Measurements from ENCODE around the gene CIAPIN1. TPM values are rescaled to one million over a fixed set of nuclear protein-coding genes. Genes with fewer than 3 reads are reported as not detected.

CIAPIN1 gene
- total and polyA plus RNA-seq, 2 of the 8 experiments (the other 6 are each of a cell fraction or from before 2014, with no cell fraction given) = 76.8 to 83.6 TPM

DNA sequence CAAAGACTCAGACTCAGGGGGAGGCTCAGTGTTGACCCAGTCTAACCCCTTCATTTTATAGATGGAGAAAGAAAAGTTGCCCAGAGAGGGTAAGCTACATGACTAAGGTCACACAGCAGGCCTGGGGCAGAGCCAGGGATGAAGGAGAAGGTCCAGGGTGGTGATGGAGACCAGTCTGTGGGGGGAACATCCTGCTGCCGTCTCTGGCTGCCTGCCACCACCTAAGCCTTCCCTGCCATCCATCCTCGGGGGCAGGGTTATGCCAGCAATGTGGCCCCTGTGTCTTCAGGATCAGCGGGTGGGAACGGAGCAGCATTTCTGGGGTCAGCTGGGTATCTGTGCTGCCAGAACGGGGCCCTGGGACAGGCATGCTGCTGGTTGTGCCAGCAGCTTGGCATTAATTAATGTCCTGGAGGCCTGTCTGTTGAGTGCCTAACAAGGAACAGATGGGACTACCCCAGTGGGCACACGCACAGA is 33.6 kb upstream of the CIAPIN1 start:
- peaks cover 0 to 12% (median 4%) of the 10 kb centered on the region in 4 experiments; a peak in 4 of 7 replicates for H3K27me3 ChIP-seq (replicated peaks in 1 of 4; ENCODE audit: control insufficient read depth in 3 of 4, extremely low read depth in 1 of 4, insufficient read depth in 3 of 4, low read length in 3 of 4)
- H3K27ac ChIP-seq (ENCODE audit: low read depth, low read length) = no peak overlapping the region
- ChIA-PET POLR2A (ENCODE audit: partially characterized antibody) (interaction anchor here (1.0 to 10.3 kb wide), 6 partner anchors 8 to 48 kb away, joined by 3 to 67 read pairs (median 4); partner anchors contain the start of gene POLR2C), CTCF (ENCODE audit: partially characterized antibody) (interaction anchor here (1.2 to 15.0 kb wide), 6 partner anchors 9 to 95 kb away, joined by 3 to 210 read pairs (median 10); partner anchors contain the start of gene POLR2C)
- no peaks in the 10 kb centered on the region for H3K9me3 ChIP-seq (ENCODE audit: insufficient read depth in 2 of 2, low read depth in 1 of 2, low read length in 1 of 2)
- no peak overlapping the region for H3K56ac ChIP-seq (replicated peaks; ENCODE audit: insufficient read length, low read depth, low read length)
- no peak overlapping the region for H2BK15ac ChIP-seq (ENCODE audit: low read length)
- 0 out of 2 replicates have a peak overlapping the region, but pooled peaks have one; percentile 66 for H2BK5ac ChIP-seq (ENCODE audit: low read depth, low read length)
- H2AK5ac ChIP-seq (ENCODE audit: low read depth, low read length) = peak overlapping the region; percentile 53; the same call in 1 of the 2 replicates
- H3K4me2 ChIP-seq (ENCODE audit: insufficient read depth in 1 of 2, low read depth in 2 of 2, low read length in 2 of 2) = no peak overlapping the region
- no peak overlapping the region for H3K9ac ChIP-seq (replicated peaks in 1 of 4; ENCODE audit: extremely low read depth in 1 of 4, low read depth in 3 of 4, low read length in 3 of 4)
- H4K5ac ChIP-seq (ENCODE audit: insufficient read length, low read depth, low read length) = no peak overlapping the region
- H3K79me1 ChIP-seq (ENCODE audit: low read depth, low read length) = 0 out of 2 replicates have a peak, but pooled peaks cover 3% of the 10 kb centered on the region
- H3K23ac ChIP-seq (ENCODE audit: insufficient read length) = no peak overlapping the region
- FAIRE-seq (no peak), DNase-seq (ENCODE audit: low read depth in 1 of 2, low spot score in 2 of 2) (no peak)
- 84% methylated on average over 6 of the region's 6 CpGs; no CpG with 5 or more reads in 1 of the 2 experiments for WGBS, 2 experiments (ENCODE audit: extremely low coverage in 1 of 2, insufficient coverage in 1 of 2, insufficient read length in 1 of 2, insufficient replicate concordance in 2 of 2, low coverage in 1 of 2, low lambda C conversion rate in 2 of 2, missing lambda C conversion rate in 1 of 2)
- H4K20me1 ChIP-seq (replicated peaks in 1 of 2; ENCODE audit: control insufficient read depth in 1 of 2, insufficient read depth in 2 of 2, low read length in 2 of 2) = peaks cover 1 to 2% of the 10 kb centered on the region in 2 experiments
- no peaks in the 10 kb centered on the region for H3K79me2 ChIP-seq (ENCODE audit: control insufficient read depth in 1 of 2, insufficient read depth in 2 of 2, low read length in 2 of 2)
- H3K4me1 ChIP-seq (replicated peaks in 1 of 4; ENCODE audit: control insufficient read depth in 3 of 4, insufficient read depth in 4 of 4, low read length in 3 of 4) = peaks cover 5 to 43% (median 33%) of the 10 kb centered on the region in 4 experiments
- peak overlapping the region; percentile 50; the same call in 1 of the 2 replicates for H2BK12ac ChIP-seq (ENCODE audit: low read depth, low read length)
- no peak overlapping the region for H2BK120ac ChIP-seq (replicated peaks; ENCODE audit: low read depth, low read length)
- no peak overlapping the region for H3K4me3 ChIP-seq (ENCODE audit: extremely low read depth in 1 of 4, insufficient read depth in 2 of 4, low read depth in 3 of 4, low read length in 4 of 4)
- TF ChIP-seq TBP (IDR thresholded peaks at IDR 0.05; ENCODE audit: low read depth, low read length) (no peak), POU5F1 (IDR thresholded peaks at IDR 0.05; ENCODE audit: low read depth, low read length) (no peak), GTF2F1 (IDR thresholded peaks at IDR 0.05; ENCODE audit: borderline replicate concordance, low read depth, low read length) (no peak), SUZ12 (IDR thresholded peaks at IDR 0.05; ENCODE audit: low read length) (no peak), GABPA (IDR thresholded peaks at IDR 0.05; ENCODE audit: borderline replicate concordance, insufficient read depth, low read length) (no peak), RBBP5 (IDR thresholded peaks at IDR 0.05; ENCODE audit: borderline replicate concordance, low read depth, low read length) (no peak), KDM4A (IDR thresholded peaks at IDR 0.05; ENCODE audit: low read depth, low read length, severe bottlenecking) (no peak)
- TF ChIP-seq, protein P1, sequence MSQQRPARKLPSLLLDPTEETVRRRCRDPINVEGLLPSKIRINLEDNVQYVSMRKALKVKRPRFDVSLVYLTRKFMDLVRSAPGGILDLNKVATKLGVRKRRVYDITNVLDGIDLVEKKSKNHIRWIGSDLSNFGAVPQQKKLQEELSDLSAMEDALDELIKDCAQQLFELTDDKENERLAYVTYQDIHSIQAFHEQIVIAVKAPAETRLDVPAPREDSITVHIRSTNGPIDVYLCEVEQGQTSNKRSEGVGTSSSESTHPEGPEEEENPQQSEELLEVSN (IDR thresholded peaks at IDR 0.05) = no peak
- peaks cover 11% of the 10 kb centered on the region; the same call in 1 of the 2 replicates for H3K23me2 ChIP-seq (ENCODE audit: low read depth, low read length)
- H4K8ac ChIP-seq (ENCODE audit: extremely low read depth, insufficient read depth, low read length) = no peak overlapping the region
- H2AFZ ChIP-seq (ENCODE audit: low read length) = no peak overlapping the region
- H4K91ac ChIP-seq (replicated peaks; ENCODE audit: insufficient read length, low read length) = peak overlapping the region; percentile 54
- no peak overlapping the region; the same call in 1 of the 2 replicates for H3K18ac ChIP-seq (ENCODE audit: extremely low read depth, low read length)
- H2BK20ac ChIP-seq (ENCODE audit: low read length) = 0 out of 2 replicates have a peak overlapping the region, but pooled peaks have one; percentile 32
- H3K4ac ChIP-seq (replicated peaks; ENCODE audit: insufficient read length, low read depth, low read length) = no peak overlapping the region
- H3K14ac ChIP-seq (ENCODE audit: insufficient read length) = no peak overlapping the region
- H3K36me3 ChIP-seq (ENCODE audit: control insufficient read depth in 2 of 4, insufficient read depth in 4 of 4, low read length in 3 of 4) = no peaks in the 10 kb centered on the region

All from H1 (cell line).